Measurements from ENCODE around the gene NRXN2. TPM values are rescaled to one million over a fixed set of nuclear protein-coding genes. Genes with fewer than 3 reads are reported as not detected.
A peak's percentile ranks its signal among the peaks of the same experiment; 100 is the strongest.

The NRXN2 gene
- total and polyA plus RNA-seq, 7 donors, result 0.44 to 5.2 (median 1.9) TPM

DNA sequence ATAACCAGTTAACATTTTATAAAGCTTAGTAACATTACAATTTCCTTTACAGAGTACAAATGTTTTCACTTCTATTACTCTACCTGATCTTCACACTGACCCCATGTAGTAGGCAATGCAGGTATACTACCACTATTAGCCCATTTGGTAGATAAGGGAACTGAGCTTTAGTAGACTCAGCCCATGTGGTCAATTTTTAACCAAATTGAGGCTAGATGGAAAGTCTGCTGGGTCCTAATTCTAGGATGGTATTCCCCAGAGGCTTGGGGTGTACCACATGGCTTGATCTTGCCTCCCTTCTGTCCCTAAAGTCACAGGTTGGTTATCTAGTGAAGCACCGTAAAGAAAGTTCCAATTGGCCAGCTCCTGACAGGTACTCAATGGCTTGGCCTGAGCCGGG lies 48.2 kb downstream of the NRXN2 start:
- Histone ChIP-seq H3K9me3 (no peaks in the 10 kb centered on the region), H3K4me3 (no peak overlapping the region), H3K4me1 (peaks cover 16% of the 10 kb centered on the region), H3K27ac (peak overlapping the region; percentile 77), H3K27me3 (ENCODE audit: insufficient read depth in 3 of 3, low read length in 2 of 3) (no peaks in the 10 kb centered on the region), H3K36me3 (ENCODE audit: insufficient read depth in 1 of 2, low read depth in 1 of 2) (no peaks in the 10 kb centered on the region)
- intact Hi-C loops (cut with DNase I), result no loop called here
- ATAC-seq, result no peak
- 82 to 87% (median 84%) methylated on average over 2 of the region's 2 CpGs for WGBS, 3 donors
- DNase-seq, result no peak
- TF ChIP-seq, protein P1, sequence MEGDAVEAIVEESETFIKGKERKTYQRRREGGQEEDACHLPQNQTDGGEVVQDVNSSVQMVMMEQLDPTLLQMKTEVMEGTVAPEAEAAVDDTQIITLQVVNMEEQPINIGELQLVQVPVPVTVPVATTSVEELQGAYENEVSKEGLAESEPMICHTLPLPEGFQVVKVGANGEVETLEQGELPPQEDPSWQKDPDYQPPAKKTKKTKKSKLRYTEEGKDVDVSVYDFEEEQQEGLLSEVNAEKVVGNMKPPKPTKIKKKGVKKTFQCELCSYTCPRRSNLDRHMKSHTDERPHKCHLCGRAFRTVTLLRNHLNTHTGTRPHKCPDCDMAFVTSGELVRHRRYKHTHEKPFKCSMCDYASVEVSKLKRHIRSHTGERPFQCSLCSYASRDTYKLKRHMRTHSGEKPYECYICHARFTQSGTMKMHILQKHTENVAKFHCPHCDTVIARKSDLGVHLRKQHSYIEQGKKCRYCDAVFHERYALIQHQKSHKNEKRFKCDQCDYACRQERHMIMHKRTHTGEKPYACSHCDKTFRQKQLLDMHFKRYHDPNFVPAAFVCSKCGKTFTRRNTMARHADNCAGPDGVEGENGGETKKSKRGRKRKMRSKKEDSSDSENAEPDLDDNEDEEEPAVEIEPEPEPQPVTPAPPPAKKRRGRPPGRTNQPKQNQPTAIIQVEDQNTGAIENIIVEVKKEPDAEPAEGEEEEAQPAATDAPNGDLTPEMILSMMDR (IDR thresholded peaks at IDR 0.05), result no peak

DNA sequence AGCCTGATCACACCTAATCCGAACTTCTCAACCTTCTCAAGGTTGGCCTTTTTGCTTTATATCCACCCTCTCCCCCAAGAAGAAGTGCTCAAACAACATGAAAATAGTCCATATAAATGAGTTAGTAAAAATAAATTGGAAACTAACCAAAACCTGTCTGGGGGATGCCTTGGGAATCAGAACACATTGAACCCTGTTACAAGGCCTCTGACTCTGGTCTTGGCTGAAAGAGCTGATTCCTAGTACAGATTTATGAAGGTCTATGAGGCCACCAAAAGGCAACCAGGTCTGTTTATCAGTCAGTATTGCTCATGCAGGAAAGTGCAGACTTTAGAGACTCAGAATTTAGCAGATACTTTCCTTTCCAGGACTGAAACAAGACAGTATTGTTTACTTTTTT lies 49.7 kb downstream of the NRXN2 start:
- Histone ChIP-seq H3K27me3 (ENCODE audit: insufficient read depth in 3 of 3, low read length in 2 of 3) (no peaks in the 10 kb centered on the region), H3K36me3 (ENCODE audit: insufficient read depth in 1 of 2, low read depth in 1 of 2) (no peaks in the 10 kb centered on the region), H3K9me3 (no peaks in the 10 kb centered on the region), H3K27ac (no peak overlapping the region), H3K4me1 (peaks cover 16% of the 10 kb centered on the region), H3K4me3 (no peak overlapping the region)
- intact Hi-C loops (cut with DNase I), result no loop called here
- TF ChIP-seq, protein P1 (IDR thresholded peaks at IDR 0.05), result no peak
- ATAC-seq (no peak), DNase-seq (no peak)
- WGBS, 3 donors, result 96 to 100% (median 96%) methylated on average over 1 of the region's 1 CpG

DNA sequence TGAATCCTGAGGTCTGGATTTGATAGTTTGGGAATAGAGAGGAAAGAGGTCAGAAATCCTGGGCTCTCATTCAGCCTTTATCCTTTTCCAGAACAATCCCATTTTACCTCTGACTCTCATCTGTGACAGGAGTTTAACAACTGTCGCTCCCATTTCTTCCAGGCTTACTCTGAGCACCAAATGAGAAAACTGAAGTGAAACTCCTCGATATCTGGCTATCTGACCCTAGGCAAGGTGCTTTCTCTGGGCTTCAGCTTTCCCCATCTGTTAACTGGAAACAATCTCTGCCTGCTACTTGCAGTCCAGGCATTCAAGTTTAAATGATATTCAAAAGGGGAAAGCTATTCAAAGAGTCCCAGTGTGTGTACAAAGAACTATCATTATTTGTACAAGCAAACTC lies 50.1 kb downstream of the NRXN2 start:
- Histone ChIP-seq H3K36me3 (ENCODE audit: insufficient read depth in 1 of 2, low read depth in 1 of 2) (no peaks in the 10 kb centered on the region), H3K4me1 (peaks cover 16% of the 10 kb centered on the region), H3K9me3 (no peaks in the 10 kb centered on the region), H3K27ac (no peak overlapping the region), H3K27me3 (ENCODE audit: insufficient read depth in 3 of 3, low read length in 2 of 3) (no peaks in the 10 kb centered on the region), H3K4me3 (no peak overlapping the region)
- no peak for ATAC-seq
- no peak for DNase-seq
- intact Hi-C loops (cut with DNase I), result no loop called here
- 87 to 94% (median 90%) methylated on average over 2 of the region's 2 CpGs for WGBS, 3 donors
- TF ChIP-seq, protein P1 (IDR thresholded peaks at IDR 0.05), result no peak

DNA sequence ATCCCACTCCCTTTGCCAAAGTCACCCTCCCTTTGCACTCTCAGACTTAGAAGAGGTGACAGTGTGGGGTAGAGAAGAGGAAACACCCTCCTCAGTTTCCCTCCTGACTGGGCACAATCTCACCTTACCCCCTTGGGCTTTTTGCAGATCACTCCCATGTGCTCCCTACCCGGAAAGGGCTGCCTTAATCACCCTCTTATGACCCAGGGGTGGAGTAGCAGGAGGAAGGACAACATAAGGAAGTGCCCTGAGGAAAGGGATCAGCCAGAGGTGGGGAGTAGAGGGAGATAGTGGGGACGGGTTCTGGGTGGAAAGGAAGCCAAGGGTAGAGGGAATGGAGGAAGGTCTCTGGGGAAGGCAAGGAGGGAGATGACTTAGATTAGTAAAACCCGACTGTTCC lies 52.0 kb downstream of the NRXN2 start:
- peaks cover 14% of the 10 kb centered on the region for H3K4me1 ChIP-seq
- H3K36me3 ChIP-seq (ENCODE audit: insufficient read depth in 1 of 2, low read depth in 1 of 2), result no peaks in the 10 kb centered on the region
- WGBS, 3 donors, result 55 to 71% (median 61%) methylated on average over 3 of the region's 3 CpGs
- TF ChIP-seq, protein P1 (IDR thresholded peaks at IDR 0.05), result no peak
- intact Hi-C loops (cut with DNase I), result no loop called here
- no peaks in the 10 kb centered on the region for H3K27me3 ChIP-seq (ENCODE audit: insufficient read depth in 3 of 3, low read length in 2 of 3)
- DNase-seq (no peak), ATAC-seq (no peak)
- no peaks in the 10 kb centered on the region for H3K9me3 ChIP-seq
- no peak overlapping the region for H3K27ac ChIP-seq
- no peak overlapping the region for H3K4me3 ChIP-seq

DNA sequence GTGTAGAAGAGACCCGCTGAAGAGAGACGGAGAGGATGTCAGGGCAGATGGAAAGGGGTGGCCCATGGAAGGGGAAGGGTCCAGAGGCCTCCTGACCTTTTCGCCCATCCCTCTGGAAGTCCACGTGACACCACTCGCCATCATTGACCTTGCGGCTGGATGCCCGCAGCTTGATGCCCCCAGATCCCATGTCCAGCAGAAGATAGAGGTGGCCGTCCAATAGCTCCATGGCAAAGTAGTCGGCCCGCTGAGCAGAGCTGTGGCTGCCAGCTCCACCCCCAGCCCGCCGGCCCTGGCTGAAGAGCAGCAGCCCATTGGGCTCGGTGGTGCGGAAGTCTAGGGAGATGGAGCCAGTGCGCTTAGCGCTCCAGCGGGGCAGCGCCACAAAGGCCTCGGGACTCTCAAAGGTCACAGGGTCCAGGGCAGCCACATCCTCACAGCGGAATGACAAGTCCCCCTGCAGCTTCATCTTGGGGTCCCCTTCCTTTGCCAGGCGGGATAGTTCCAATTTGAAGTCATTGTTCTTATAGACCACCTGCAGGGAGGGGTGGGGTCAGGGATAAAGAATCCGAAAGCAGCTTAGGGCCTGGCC lies 55.7 kb downstream of the NRXN2 start:
- intact Hi-C loops (cut with DNase I), result no loop called here
- H3K27me3 ChIP-seq (ENCODE audit: insufficient read depth in 3 of 3, low read length in 2 of 3), result no peaks in the 10 kb centered on the region

More for the DNA sequence above, 55.7 kb downstream of the NRXN2 start:
- 93 to 96% (median 94%) methylated on average over 22 of the region's 22 CpGs for WGBS, 3 donors
- Histone ChIP-seq H3K4me3 (no peak overlapping the region), H3K36me3 (ENCODE audit: insufficient read depth in 1 of 2, low read depth in 1 of 2) (no peaks in the 10 kb centered on the region), H3K4me1 (no peaks in the 10 kb centered on the region), H3K9me3 (no peaks in the 10 kb centered on the region), H3K27ac (no peak overlapping the region)
- ATAC-seq (no peak), DNase-seq (peak in 1 of 2 donors; percentile 26)
- TF ChIP-seq, protein P1 (IDR thresholded peaks at IDR 0.05), result no peak
